Skeletal muscle tissue (tissue), 4 donors: ENCODE measurements around the gene TRIM34. TPM values are rescaled to one million over a fixed set of nuclear protein-coding genes. Genes with fewer than 3 reads are reported as not detected.
"Not testable (repeated sequence)": the region's sequence is repeated elsewhere in the genome, so short reads cannot be mapped to it uniquely, and the experiment has no call there.

ENCODE experiments used
- H3K27ac ChIP-seq: one replicate; pipeline ENCODE4 v1.7.0; 2013; ENCODE audit warnings: mild to moderate bottlenecking, low read depth, low read length, inconsistent platforms
- H3K27me3 ChIP-seq, 3 donors: one replicate each; pipeline ENCODE4 v1.7.0; 2013; ENCODE audit warnings: low read length in 3 of 3; ENCODE audit not compliant: control insufficient read depth in 3 of 3, insufficient read depth in 3 of 3
- H3K36me3 ChIP-seq, 3 donors: one replicate each; pipeline ENCODE4 v1.7.0; 2013; ENCODE audit warnings: low read length in 3 of 3; ENCODE audit not compliant: control insufficient read depth in 3 of 3, insufficient read depth in 3 of 3
- H3K4me1 ChIP-seq, 3 donors: one replicate each; pipeline ENCODE4 v1.7.0; 2013; ENCODE audit warnings: low read length in 3 of 3, mild to moderate bottlenecking in 3 of 3; ENCODE audit not compliant: control insufficient read depth in 3 of 3, insufficient read depth in 3 of 3
- H3K4me3 ChIP-seq, 3 donors: one replicate each; pipeline ENCODE4 v1.7.0; 2013; ENCODE audit warnings: low read length in 3 of 3
- H3K9ac ChIP-seq, 3 donors: one replicate each; pipeline ENCODE4 v1.7.0; 2013; ENCODE audit warnings: low read length in 3 of 3, mild to moderate bottlenecking in 3 of 3, moderate library complexity in 2 of 3, low read depth in 1 of 3
- H3K9me3 ChIP-seq, 3 donors: one replicate each; pipeline ENCODE4 v1.7.0; 2013; ENCODE audit warnings: low read length in 3 of 3; ENCODE audit not compliant: control insufficient read depth in 3 of 3
- total RNA-seq: library from RNA; depleted of rRNA; stranded (reverse); fragments of >200 nt; gene quantifications from one replicate; pipeline ENCODE4 v1.2.3, GENCODE V29; 2014
- donor health status: Osteomylitis.

TRIM34 gene
- total RNA-seq, 1 donor from 2014 or later: 6.8 TPM

DNA sequence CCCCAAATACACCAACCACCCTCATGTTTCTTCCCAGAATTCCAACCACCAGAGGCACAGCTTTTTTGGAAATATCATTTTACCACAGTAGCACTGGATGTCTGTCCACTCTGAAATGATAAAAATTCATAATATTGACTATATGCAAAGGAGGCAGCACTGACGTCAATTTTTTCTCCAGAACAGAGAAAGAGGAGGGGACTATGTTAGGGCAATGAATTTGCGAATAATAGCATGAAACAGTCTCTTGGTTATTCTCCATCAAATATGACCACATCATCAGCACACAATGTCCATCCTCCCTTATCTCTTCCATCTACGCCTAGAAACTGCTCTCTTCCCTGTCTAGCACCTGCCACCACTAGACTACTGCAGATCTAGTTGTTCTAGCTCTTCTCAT is 21.3 kb downstream of the TRIM34 start:
- H3K27me3 ChIP-seq: no peaks in the 10 kb centered on the region

GRCh38 chr11:5655474-5655873 is 30.7 kb downstream of the TRIM34 start:
- Histone ChIP-seq H3K9me3 (peaks cover 0 to 2% (median 0%) of the 10 kb centered on the region in 3 donors), H3K4me3 (no peak overlapping the region)

More for the DNA sequence above, 21.3 kb downstream of the TRIM34 start:
- Histone ChIP-seq H3K36me3 (peaks cover 0 to 10% (median 7%) of the 10 kb centered on the region in 3 donors), H3K9ac (no peak overlapping the region), H3K4me3 (no peak overlapping the region), H3K4me1 (no peaks in the 10 kb centered on the region), H3K27ac (no peak overlapping the region), H3K9me3 (no peaks in the 10 kb centered on the region)

DNA sequence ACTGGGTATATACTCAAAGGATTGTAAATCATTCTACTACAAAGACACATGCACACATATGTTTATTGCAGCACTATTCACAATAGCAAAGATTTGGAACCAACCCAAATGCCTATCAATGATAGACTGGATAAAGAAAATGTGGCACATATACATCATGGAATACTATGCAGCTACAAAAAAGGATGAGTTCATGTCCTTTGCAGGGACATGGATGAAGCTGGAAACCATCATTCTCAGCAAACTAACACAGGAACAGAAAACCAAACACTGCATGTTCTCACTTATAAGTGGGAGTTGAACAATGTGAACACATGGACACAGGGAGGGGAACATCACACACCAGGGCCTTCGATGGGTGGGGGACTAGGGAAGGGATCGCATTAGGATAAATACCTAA is 32.2 kb downstream of the TRIM34 start:
- H3K36me3 ChIP-seq, H3K4me1 ChIP-seq, H3K9ac ChIP-seq, H3K4me3 ChIP-seq, H3K9me3 ChIP-seq, H3K27me3 ChIP-seq, H3K27ac ChIP-seq: not testable (repeated sequence)

More at GRCh38 chr11:5655474-5655873, 30.7 kb downstream of the TRIM34 start:
- Histone ChIP-seq H3K27ac (no peak overlapping the region), H3K27me3 (no peaks in the 10 kb centered on the region), H3K9ac (no peak overlapping the region), H3K36me3 (peaks cover 0 to 2% (median 0%) of the 10 kb centered on the region in 3 donors), H3K4me1 (no peaks in the 10 kb centered on the region)

DNA sequence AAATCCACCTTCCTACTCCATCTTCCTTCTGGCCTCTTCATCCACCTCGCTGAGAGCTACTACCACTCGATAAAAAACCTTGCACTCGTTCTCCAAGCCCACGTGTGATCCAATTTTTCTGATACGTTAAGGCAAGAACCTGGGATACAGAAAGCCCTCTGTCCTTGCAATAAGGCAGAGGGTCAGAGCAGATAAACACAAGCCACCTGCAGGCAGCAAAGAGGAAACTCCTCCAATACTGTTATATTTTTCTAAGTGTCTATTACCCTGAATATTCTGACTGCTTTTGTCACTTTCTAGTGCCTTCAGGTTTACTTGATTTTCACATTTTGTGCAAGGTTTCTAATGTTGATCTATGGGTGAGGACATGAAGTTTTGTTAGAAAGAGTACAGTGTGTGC is 33.5 kb downstream of the TRIM34 start:
- Histone ChIP-seq H3K9me3 (peaks cover 0 to 2% (median 0%) of the 10 kb centered on the region in 3 donors), H3K4me3 (no peak overlapping the region), H3K4me1 (no peaks in the 10 kb centered on the region), H3K27ac (no peak overlapping the region), H3K36me3 (peaks cover 0 to 2% (median 0%) of the 10 kb centered on the region in 3 donors), H3K9ac (no peak overlapping the region), H3K27me3 (no peaks in the 10 kb centered on the region)

GRCh38 chr11:5663511-5663910 is 38.7 kb downstream of the TRIM34 start:
- no peak overlapping the region for H3K27ac ChIP-seq
- H3K9me3 ChIP-seq: no peaks in the 10 kb centered on the region
- no peak overlapping the region for H3K4me3 ChIP-seq
- no peak overlapping the region for H3K9ac ChIP-seq
- H3K27me3 ChIP-seq: no peaks in the 10 kb centered on the region
- H3K36me3 ChIP-seq: peaks cover 0 to 5% (median 0%) of the 10 kb centered on the region in 3 donors
- H3K4me1 ChIP-seq: no peaks in the 10 kb centered on the region

GRCh38 chr11:5665051-5665570 is 40.3 kb downstream of the TRIM34 start:
- Histone ChIP-seq H3K27ac (no peak overlapping the region), H3K9ac (no peak overlapping the region), H3K36me3 (peaks cover 0 to 5% (median 0%) of the 10 kb centered on the region in 3 donors), H3K4me1 (no peaks in the 10 kb centered on the region), H3K27me3 (no peaks in the 10 kb centered on the region), H3K4me3 (no peak overlapping the region), H3K9me3 (no peaks in the 10 kb centered on the region)

DNA sequence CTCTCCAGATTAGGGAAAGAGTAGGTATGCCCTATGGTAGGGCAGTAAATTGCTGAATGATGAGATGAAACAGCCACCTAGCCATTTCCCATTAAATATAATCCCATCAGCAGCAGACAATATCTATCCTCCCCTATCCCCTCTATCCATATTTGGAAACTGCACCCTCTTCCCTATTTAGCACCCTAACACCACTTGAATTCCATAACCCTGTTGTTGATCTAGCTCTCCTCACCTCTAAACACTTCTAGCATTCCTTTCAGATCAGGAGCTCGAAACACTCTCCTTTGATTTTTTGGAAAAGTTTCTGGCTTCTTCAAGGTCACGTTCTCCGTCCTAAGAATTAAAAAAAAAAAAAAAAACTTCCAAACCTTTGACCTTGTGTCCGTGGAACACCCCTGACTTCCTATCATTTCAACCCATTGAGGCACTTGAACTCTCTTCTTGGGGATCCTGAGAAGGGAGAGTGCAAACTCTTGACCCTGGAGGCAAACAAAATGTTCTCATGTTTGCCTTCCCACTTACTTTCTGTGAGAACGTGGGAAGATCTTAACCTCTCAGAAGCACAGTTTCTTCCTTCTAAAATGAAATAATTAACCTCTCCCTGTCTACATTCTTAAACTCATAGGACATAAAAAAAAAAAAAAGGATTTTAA is 41.1 kb downstream of the TRIM34 start:
- no peaks in the 10 kb centered on the region for H3K9me3 ChIP-seq
- H3K9ac ChIP-seq: no peak overlapping the region
- no peak overlapping the region for H3K27ac ChIP-seq
- no peaks in the 10 kb centered on the region for H3K4me1 ChIP-seq
- no peaks in the 10 kb centered on the region for H3K27me3 ChIP-seq
- H3K36me3 ChIP-seq: peaks cover 0 to 5% (median 0%) of the 10 kb centered on the region in 3 donors
- no peak overlapping the region for H3K4me3 ChIP-seq

GRCh38 chr11:5666402-5666793 is 41.6 kb downstream of the TRIM34 start:
- Histone ChIP-seq H3K4me1 (no peaks in the 10 kb centered on the region), H3K27me3 (no peaks in the 10 kb centered on the region), H3K27ac (no peak overlapping the region), H3K36me3 (peaks cover 0 to 5% (median 0%) of the 10 kb centered on the region in 3 donors), H3K9me3 (no peaks in the 10 kb centered on the region), H3K9ac (no peak overlapping the region), H3K4me3 (no peak overlapping the region)

DNA sequence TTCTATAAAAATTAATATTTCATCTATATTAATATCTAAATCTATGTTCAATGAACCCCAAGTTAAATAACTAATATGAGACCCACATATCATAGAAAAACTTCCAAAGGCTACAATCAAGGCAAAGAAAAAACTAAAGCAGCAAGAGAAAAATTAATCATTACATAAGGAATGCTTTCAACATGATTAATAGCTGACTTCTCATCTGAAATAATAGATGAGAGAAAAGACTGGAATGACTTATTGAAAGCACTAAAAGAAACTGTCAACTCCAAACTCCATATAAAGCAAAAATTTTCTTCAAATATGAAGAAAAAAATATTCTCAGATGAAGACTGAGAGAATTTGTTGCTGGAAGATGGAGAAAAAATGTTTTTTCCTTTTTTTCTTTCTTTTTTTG is 47.0 kb downstream of the TRIM34 start:
- H3K27ac ChIP-seq: no peak overlapping the region
- H3K9ac ChIP-seq: no peak overlapping the region

GRCh38 chr11:5674391-5674790 is 49.6 kb downstream of the TRIM34 start:
- Histone ChIP-seq H3K9me3 (no peaks in the 10 kb centered on the region), H3K36me3 (peaks cover 0 to 16% (median 12%) of the 10 kb centered on the region in 3 donors), H3K27me3 (no peaks in the 10 kb centered on the region), H3K27ac (no peak overlapping the region), H3K4me1 (no peaks in the 10 kb centered on the region), H3K9ac (no peak overlapping the region), H3K4me3 (no peak overlapping the region)

More for the DNA sequence above, 47.0 kb downstream of the TRIM34 start:
- Histone ChIP-seq H3K9me3 (no peaks in the 10 kb centered on the region), H3K36me3 (peaks cover 0 to 6% (median 4%) of the 10 kb centered on the region in 3 donors), H3K4me3 (no peak overlapping the region), H3K27me3 (no peaks in the 10 kb centered on the region), H3K4me1 (no peaks in the 10 kb centered on the region)
